DMS114 treated with DMSO at 0.1 percent for 48 hours (cell line): ENCODE measurements around the gene LRTM2.

ENCODE experiments used
- DNase-seq: peaks from one replicate; lab custom pipeline; 2025; ENCODE audit not compliant: unreplicated experiment; lab: John Stamatoyannopoulos, UW

Gene LRTM2

DNA sequence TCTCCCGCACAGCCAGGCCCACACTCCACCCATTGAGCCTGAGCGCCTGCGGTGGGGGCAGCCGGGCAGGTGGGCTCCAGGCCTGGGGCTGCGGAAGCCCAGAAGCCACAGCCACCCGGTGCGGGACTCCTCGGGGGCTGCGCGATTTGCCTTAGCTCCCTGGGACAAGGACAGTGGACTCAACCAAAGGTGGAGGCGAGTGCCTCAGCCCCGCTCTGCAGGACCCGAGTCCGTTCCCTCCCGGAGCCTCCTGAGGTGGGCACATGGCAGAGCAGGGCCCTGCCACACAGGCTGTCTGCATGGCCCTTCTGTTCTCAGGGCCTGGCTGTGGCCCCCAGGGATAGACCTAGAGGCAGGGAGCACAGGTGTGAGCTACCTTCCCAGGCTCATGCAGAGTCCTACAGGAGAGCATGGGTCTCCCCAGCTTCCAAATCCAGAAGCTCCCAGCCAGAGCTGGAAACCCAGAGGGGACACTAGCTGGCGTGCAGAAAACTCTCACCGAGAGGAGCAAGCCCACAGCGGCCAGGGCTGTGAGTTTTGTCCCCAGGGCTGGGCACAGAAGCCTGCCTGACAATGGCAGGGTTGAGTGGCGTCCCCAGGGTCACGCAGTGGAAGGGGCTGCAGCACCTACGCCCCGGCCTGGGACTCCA is 22.2 kb upstream of the LRTM2 start:
- no peak for DNase-seq

GRCh38 chr12:1798641-1799020 is 21.7 kb upstream of the LRTM2 start:
- DNase-seq = no peak

- no peak for DNase-seq
Measured at GRCh38 chr12:1799051-1799881, 21.1 kb upstream of the LRTM2 start.

GRCh38 chr12:1799882-1800400 is 20.4 kb upstream of the LRTM2 start:
- no peak for DNase-seq

- no peak for DNase-seq
Measured at GRCh38 chr12:1800401-1801302, 19.7 kb upstream of the LRTM2 start.

DNA sequence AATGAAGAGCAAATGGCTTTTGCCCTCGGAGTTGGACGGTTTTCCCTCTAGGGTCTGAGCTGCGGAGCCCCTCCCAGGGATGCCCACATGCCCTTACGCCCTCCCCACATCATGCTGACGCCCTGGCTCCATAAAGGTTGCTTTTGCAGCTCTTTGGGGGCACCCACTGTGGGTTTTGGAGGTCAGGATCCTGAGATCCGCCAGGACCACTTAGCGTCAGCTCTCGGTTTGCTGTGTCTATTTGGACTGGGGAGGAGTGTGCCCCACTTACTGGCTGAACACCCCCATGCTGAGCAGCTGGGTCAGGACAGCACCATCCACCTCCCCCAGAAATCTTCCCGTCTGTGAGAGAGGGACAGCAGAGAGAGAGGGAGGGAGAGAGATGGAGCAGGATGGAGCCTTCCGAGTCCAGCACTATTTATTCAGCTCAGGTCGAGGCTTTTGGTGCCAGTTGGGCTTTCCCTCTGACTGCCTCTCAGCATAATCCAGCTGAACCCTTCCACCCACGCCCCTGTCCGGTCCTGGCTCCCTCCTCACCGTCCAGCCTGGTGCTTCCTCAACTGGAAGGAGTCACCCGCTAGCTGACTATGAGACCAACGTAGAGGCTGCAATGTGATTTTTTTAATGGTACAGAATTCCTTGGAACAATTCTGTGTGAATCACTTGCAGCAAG is 18.9 kb upstream of the LRTM2 start:
- no peak for DNase-seq

- no peak for DNase-seq
Measured at GRCh38 chr12:1803736-1804135, 16.6 kb upstream of the LRTM2 start.

DNA sequence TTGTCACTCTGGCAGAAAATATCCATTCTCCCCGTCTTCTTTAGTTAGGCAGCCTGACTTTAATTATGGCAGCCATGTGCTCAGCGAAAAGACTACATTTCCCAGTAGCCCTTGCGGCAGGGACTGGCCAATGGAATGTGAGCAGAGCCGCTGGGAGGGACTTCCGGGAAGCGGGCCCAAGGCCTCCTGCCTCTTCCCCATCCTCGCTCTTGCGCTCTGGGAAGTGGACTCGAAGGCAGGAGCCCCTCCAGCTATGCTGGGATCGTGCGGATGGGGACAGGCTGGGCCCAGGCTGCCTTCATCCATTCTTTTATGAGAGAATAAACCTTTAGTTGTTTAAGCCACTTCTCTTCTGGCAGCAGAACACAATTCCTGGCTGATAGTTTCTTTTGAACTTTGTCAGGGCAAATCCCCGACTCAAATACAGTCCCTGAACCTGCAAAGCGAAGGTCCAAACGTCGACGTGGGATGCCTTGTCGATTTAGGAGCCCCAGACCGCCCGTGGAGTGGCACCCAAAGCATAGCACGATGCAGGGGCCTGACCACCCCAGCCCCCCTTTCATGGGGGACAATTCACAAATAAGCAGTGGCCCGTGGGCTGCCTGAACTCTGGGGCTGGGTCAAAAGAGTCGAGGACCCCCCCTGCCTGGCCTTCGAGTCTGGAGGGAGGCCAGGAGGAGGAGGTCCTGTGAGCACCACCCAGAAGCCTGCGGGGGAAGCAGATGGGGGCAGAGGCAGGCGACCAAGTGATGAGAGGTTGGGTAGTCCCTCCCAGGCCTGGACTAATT is 15.6 kb upstream of the LRTM2 start:
- DNase-seq = peak; percentile 86

DNA sequence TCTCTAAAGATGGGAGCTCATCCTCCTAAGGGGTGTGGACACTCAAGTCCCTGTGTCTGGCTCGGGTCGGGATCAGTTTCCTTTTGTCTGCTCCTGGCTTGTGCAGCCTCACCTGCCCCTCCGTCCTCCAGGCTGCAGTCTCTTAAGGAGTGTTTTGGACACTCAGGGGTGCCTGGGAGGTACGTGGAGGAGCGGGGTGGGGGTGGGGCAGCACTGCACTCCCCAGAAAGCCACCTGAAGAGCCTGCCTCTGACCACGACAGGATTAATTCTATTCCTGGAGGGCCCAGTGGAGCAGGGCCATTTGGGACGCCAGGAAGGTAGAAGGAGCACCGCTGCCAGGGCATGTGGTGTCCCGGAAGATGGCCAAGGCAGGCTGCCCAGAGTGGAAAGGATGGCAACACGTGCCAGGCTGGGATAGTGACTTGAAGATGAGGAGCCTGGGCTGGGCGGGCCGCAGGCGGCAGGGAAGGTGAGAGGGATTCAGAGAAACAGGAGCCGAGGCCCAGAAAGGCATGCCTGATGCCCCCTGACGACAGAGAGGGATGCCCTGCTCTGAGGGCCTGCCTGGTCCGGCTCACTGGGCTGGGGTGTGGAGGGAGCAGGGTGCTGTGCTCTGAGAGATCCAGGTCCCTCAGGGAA is 14.8 kb upstream of the LRTM2 start:
- DNase-seq = no peak

DNA sequence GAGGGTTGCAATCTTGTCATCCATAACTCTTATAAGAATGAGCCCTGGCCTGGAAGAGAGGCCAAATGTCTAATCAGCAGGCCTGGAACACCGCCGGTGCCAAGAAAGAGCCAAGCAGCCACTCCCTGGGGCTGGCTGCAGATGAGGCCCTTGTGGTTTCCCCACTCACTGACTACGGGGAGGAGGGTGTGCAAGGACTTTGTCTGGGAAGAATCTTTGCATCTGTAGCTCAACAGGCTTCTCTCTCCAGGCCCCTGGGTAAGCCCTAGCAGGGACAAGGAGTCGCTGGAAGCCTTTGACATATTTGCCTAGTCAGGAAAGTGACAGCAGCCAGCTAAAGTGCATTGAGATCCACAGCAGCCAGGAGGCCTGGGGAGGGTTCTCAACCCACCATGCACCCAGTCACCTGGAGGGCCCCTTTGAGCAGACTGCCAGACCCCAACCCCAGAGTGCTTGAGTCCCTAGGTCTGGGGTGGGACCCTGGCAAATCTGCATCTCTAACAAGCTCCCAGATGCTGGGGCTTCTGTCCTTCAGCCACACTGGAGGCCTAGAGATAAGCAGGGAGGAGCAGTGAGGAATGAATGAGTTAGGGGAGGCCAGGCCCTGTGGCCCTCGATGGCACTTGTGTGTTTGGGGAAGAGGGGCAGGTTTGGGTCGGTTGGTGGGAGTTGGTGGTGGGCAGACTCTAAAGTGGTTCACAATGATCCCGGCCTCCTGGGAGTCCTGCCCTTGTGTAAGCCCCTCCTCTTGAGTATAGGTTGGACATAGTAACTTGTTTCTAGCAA is 13.9 kb upstream of the LRTM2 start:
- DNase-seq = no peak

DNA sequence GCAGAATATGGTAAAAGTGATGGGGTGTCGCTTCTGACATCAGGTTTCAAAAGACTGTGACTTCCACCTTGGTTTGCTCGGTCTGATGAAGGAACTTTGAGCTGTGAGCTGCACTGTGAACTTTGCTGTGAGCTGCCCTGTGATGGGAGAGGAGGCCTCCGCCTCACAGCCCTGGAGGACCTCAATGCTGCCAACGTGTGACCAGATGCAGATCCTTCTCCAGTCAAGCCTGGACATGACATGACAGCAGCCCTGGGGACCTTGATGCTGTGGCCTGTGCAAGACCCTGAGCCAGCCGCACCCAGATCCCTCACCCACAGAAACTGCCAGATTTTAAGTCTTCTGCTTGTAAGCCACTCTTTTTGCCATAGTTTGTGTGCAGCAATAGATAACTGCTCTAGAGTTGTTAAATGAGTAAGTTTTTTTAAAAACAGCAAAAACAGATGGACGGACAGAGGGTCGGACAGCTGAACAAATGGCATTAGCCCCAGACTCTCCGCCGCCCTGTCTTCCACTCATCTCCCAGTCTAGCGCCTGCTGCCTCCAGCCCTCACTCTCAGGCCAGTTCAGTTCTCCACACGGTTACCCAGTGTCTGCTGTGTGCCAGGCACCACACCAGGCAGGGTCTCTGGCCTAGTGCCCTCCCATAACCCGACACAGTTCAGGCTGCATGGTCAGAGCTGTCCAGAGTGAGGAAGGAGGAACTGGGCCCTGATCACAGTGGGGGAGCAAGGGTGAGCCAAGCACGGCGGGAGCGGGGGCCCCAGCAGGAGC is 13.1 kb upstream of the LRTM2 start:
- DNase-seq = no peak

DNA sequence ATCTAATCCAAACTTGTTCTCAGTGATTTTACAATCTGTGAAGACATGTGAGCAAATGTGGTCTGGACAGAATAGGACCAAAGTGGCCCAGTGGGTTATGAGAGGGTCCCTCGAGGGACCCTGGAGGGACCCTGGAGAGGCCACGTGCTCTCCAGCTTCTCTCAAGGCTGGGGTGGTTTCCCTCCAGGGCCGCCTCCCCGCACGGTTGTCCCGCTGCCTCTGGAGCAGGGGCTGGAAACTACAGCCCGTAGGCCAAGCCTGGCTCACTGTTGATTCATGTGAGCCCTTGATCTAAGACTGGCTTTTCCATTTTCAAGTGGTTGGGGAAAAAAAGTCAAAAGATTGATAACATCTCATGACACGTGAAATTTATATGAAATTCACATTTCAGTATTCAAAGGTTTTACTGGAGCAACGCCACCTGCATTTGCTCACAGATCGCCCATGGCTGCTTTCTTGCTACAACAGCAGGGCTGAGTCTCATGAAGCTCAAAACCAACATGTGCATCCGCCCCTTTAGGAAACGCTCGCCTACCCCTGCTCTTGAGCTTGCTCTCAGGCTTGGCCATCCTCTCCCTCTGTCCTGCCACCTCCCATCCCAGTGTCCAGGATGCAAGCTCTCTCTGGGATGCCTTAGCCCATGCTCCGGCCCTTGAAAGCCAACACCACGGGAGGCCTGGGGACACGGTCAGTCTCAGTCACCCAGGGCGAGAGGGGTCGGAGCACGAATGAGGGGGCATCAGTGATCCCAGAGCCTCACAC is 12.1 kb upstream of the LRTM2 start:
- no peak for DNase-seq

GRCh38 chr12:1808798-1809480 is 11.4 kb upstream of the LRTM2 start:
- DNase-seq = no peak

DNA sequence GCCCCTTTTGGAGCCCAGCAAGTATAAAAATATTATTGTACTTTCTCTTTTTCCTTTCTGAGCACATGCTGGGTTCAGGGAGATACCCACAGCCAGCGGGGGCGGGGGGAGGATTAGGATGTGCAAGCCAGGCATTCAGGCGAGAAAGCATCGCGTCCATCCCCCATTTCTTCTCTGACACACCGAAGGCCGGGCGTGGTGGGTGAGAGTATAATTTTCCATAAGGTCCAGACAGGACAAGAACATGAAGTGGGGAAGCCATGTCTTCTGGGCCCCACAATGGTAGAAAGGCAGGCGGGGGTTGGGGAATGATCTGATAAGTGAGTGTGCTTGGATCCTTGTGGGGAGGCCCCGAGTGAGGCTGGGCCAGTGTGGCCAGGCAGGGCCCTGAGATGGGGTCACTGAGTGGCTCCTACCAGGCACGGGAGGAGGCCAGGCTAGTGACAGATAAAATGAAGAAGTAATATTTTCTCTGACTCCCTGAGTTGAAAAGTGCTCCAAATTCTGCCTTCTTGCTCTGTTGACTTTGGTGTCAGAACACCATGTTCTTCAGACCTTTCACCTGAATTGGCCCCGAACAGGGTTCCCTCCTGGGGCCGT is 10.7 kb upstream of the LRTM2 start:
- DNase-seq = no peak

DNA sequence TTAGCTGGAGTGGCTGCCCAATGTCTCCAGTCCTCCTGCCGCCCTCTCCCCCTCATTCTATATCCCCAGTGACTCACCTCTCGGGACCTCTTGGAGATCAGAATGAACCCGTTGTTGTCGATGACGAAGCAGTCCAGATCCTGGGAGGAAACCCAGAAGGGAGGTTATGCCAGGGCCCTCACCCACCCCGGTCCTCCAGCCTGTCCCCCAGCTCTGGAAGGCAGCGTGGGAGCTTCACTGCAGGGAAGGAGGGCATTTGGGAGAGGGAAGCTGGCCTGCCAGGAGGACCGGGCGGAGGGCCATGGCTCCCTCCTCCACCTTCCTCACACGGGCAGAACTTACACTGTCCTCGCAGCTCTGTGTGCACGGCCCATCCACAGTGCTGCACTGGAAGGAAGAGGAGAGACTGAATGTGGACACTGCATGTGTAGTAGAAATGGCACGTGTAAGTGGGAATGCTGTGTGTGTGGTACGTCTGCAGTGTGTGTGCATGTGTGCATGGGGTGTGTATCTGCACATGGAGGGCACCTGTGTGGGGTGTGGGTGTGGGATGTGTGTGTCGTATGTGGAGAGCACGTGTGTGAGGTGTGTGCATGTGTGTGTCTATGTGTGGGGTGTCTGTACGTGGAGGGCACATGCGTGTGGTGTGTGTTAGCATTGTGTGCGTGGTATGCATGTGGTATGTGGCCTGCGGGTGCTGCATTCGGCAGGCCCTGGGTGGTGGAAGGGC is 10.0 kb upstream of the LRTM2 start:
- DNase-seq = no peak

DNA sequence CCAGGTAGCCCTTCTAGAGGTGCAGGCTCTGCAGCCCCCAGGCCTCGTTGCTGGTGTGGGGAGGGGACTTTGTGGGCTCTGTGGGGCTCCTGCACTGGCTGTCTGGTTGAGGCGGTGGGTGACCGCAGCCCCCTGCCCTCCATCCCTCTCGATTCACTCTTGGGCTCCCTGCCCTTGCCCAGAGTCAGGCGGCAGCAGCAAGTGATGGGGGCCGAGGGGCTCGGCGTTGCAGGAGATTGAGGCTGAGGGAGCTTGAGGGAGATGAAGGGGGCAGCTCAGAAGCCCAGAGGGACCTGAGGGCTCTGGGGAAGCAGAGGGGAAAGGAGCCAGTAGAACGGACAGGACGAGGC is 9.5 kb upstream of the LRTM2 start:
- DNase-seq = no peak
